ENCODE measurements around the gene GRAMD4.

GRAMD4 gene

GRCh38 chr22:46693634-46694415 is 73.6 kb downstream of the GRAMD4 start:
- Mint-ChIP-seq H3K27ac (peak overlapping the region; percentile 77), H3K4me1 (no peaks in the 10 kb centered on the region), H3K36me3 (ENCODE audit: low read depth) (peaks cover 43% of the 10 kb centered on the region), H3K4me3 (no peak overlapping the region), H3K27me3 (ENCODE audit: low read depth, poor library complexity) (no peaks in the 10 kb centered on the region), H3K9me3 (no peaks in the 10 kb centered on the region)
- no peak for DNase-seq
- TF ChIP-seq CTCF (IDR thresholded peaks at IDR 0.05) = no peak

- no peaks in the 10 kb centered on the region for H3K27me3 Mint-ChIP-seq (ENCODE audit: low read depth, poor library complexity)
- peaks cover 45% of the 10 kb centered on the region for H3K36me3 Mint-ChIP-seq (ENCODE audit: low read depth)
- H3K4me3 Mint-ChIP-seq = no peak overlapping the region
- DNase-seq = no peak
- H3K9me3 Mint-ChIP-seq = no peaks in the 10 kb centered on the region
- no peaks in the 10 kb centered on the region for H3K4me1 Mint-ChIP-seq
- no peak for TF ChIP-seq CTCF (IDR thresholded peaks at IDR 0.05)
- H3K27ac Mint-ChIP-seq = peak overlapping the region; percentile 77
Measured at GRCh38 chr22:46694416-46695170, 74.4 kb downstream of the GRAMD4 start.

- no peaks in the 10 kb centered on the region for H3K4me1 Mint-ChIP-seq
- no peaks in the 10 kb centered on the region for H3K9me3 Mint-ChIP-seq
- no peak for TF ChIP-seq CTCF (IDR thresholded peaks at IDR 0.05)
- peaks cover 43% of the 10 kb centered on the region for H3K36me3 Mint-ChIP-seq (ENCODE audit: low read depth)
- no peak overlapping the region for H3K4me3 Mint-ChIP-seq
- H3K27me3 Mint-ChIP-seq (ENCODE audit: low read depth, poor library complexity) = no peaks in the 10 kb centered on the region
- H3K27ac Mint-ChIP-seq = no peak overlapping the region
- no peak for DNase-seq
Measured at GRCh38 chr22:46695346-46696228, 75.4 kb downstream of the GRAMD4 start.

- Mint-ChIP-seq H3K4me3 (no peak overlapping the region), H3K27me3 (ENCODE audit: low read depth, poor library complexity) (no peaks in the 10 kb centered on the region), H3K9me3 (no peaks in the 10 kb centered on the region), H3K4me1 (no peaks in the 10 kb centered on the region), H3K27ac (no peak overlapping the region), H3K36me3 (ENCODE audit: low read depth) (peaks cover 40% of the 10 kb centered on the region)
- no peak for DNase-seq
- no peak for TF ChIP-seq CTCF (IDR thresholded peaks at IDR 0.05)
Measured at GRCh38 chr22:46696229-46696518, 76.0 kb downstream of the GRAMD4 start.

- no peak for TF ChIP-seq CTCF (IDR thresholded peaks at IDR 0.05)
- Mint-ChIP-seq H3K27me3 (ENCODE audit: low read depth, poor library complexity) (no peaks in the 10 kb centered on the region), H3K27ac (peak overlapping the region; percentile 81), H3K4me1 (no peaks in the 10 kb centered on the region), H3K9me3 (no peaks in the 10 kb centered on the region), H3K4me3 (no peak overlapping the region), H3K36me3 (ENCODE audit: low read depth) (peaks cover 40% of the 10 kb centered on the region)
- no peak for DNase-seq
Measured at GRCh38 chr22:46696614-46697013, 76.4 kb downstream of the GRAMD4 start.
